ENCODE results near the gene ZSCAN29. TPM values are rescaled to one million over a fixed set of nuclear protein-coding genes. Genes with fewer than 3 reads are reported as not detected.

Gene ZSCAN29
- total and polyA plus RNA-seq, 10 of the 15 experiments (the other 5 are each of a cell fraction or from before 2014, with no cell fraction given): 1.7 to 26.0 (median 14.6) TPM

DNA sequence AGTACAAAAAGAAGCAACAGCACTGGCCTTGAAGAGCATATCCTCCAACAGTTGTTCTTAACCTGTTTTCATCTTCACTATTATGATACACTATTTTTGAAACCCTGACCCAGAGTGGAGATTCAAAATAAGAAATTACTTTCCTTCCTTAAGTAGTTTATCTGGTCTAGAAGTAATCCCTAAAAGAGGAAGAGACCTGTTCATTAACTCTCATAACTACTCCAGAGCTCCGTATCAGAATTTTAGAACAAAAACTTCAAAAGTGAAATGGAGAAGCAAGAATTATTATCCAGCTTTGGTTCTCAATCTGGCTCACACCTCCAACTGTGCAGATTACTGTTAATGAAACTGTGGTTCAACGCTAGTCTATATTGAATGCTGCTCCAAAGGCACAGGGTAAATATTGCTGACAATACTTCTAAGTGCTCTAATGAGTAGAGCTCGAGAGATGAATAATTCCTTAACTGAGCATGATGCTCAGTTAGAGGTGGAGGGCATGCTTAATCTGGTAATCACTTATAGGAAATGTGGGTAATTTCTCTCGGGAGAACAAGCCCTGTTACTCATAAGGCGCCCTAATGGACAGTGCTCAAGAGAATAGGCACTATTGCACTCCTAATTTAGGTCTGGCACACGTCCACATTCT is 45.7 kb downstream of the ZSCAN29 start:
- Histone ChIP-seq H3K4me2 (ENCODE audit: control insufficient read depth, insufficient read depth) (0 out of 2 replicates have a peak overlapping the region, but pooled peaks have one; percentile 29), H3K9me3 (replicated peaks; ENCODE audit: control insufficient read depth, insufficient read depth, low read length) (no peaks in the 10 kb centered on the region), H2AFZ (ENCODE audit: control insufficient read depth, low read depth, low read length) (no peak overlapping the region), H3K79me2 (ENCODE audit: control insufficient read depth, insufficient read depth, low read length) (peaks cover 17% of the 10 kb centered on the region), H3K36me3 (ENCODE audit: control insufficient read depth in 2 of 2, insufficient read depth in 2 of 2, low read length in 1 of 2) (peaks cover 0 to 8% of the 10 kb centered on the region in 2 experiments; a peak in 2 of 4 replicates), H3K4me1 (ENCODE audit: control insufficient read depth, insufficient read depth, low read length) (peaks cover 11% of the 10 kb centered on the region), H3K4me3 (no peak overlapping the region), H3K9ac (ENCODE audit: control insufficient read depth, insufficient read depth, low read length) (no peak overlapping the region), H3K27ac (ENCODE audit: control insufficient read depth, insufficient read depth) (no peak overlapping the region), H4K20me1 (ENCODE audit: control insufficient read depth, insufficient read depth) (no peaks in the 10 kb centered on the region), H3K27me3 (replicated peaks in 1 of 2; ENCODE audit: control insufficient read depth in 2 of 2, insufficient read depth in 2 of 2, low read length in 1 of 2) (no peaks in the 10 kb centered on the region)
- SMC1A ChIA-PET (ENCODE audit: uncharacterized antibody, unreplicated experiment): interaction anchor here (0.8 to 2.8 kb wide), 3 partner anchors 10 to 321 kb away, joined by 3 to 9 read pairs (median 6); no protein-coding TSS in a partner anchor
- FAIRE-seq: no peak
- in situ Hi-C loops (cut with MboI) (no loop called here), intact Hi-C loops (cut with micrococcal nuclease; ENCODE audit: unreplicated experiment) (no loop called here)
- POLR2A ChIA-PET: interaction anchor here (1.1 kb wide), 1 partner anchor 100 kb away, joined by 7 read pairs; no protein-coding TSS in a partner anchor
- peak; percentile 10; the same call in 1 of the 3 replicates for ATAC-seq
- DNase-seq (ENCODE audit: low read depth, low spot score): no peak
- CTCF ChIA-PET: interaction anchor here (1.3 kb wide), 1 partner anchor 40 kb away, joined by 4 read pairs; no protein-coding TSS in a partner anchor
- 8% methylated on average over 6 of the region's 6 CpGs for WGBS (ENCODE audit: insufficient coverage, insufficient replicate concordance, low lambda C conversion rate, missing lambda C conversion rate)
- RAD21 ChIA-PET (ENCODE audit: unreplicated experiment): no interaction called here
- no TSS peak for BruUV-seq (replicated peaks)
- TF ChIP-seq, protein P1, sequence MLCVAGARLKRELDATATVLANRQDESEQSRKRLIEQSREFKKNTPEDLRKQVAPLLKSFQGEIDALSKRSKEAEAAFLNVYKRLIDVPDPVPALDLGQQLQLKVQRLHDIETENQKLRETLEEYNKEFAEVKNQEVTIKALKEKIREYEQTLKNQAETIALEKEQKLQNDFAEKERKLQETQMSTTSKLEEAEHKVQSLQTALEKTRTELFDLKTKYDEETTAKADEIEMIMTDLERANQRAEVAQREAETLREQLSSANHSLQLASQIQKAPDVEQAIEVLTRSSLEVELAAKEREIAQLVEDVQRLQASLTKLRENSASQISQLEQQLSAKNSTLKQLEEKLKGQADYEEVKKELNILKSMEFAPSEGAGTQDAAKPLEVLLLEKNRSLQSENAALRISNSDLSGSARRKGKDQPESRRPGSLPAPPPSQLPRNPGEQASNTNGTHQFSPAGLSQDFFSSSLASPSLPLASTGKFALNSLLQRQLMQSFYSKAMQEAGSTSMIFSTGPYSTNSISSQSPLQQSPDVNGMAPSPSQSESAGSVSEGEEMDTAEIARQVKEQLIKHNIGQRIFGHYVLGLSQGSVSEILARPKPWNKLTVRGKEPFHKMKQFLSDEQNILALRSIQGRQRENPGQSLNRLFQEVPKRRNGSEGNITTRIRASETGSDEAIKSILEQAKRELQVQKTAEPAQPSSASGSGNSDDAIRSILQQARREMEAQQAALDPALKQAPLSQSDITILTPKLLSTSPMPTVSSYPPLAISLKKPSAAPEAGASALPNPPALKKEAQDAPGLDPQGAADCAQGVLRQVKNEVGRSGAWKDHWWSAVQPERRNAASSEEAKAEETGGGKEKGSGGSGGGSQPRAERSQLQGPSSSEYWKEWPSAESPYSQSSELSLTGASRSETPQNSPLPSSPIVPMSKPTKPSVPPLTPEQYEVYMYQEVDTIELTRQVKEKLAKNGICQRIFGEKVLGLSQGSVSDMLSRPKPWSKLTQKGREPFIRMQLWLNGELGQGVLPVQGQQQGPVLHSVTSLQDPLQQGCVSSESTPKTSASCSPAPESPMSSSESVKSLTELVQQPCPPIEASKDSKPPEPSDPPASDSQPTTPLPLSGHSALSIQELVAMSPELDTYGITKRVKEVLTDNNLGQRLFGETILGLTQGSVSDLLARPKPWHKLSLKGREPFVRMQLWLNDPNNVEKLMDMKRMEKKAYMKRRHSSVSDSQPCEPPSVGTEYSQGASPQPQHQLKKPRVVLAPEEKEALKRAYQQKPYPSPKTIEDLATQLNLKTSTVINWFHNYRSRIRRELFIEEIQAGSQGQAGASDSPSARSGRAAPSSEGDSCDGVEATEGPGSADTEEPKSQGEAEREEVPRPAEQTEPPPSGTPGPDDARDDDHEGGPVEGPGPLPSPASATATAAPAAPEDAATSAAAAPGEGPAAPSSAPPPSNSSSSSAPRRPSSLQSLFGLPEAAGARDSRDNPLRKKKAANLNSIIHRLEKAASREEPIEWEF (IDR thresholded peaks at IDR 0.05; ENCODE audit: insufficient replicate concordance, low read depth, low read length): no peak
- TF ChIP-seq SREBF2 (IDR thresholded peaks at IDR 0.05; ENCODE audit: low read length) (no peak), NFIC (IDR thresholded peaks at IDR 0.05; ENCODE audit: low read depth, low read length) (no peak), ZNF217 (IDR thresholded peaks at IDR 0.05) (no peak), CREB1 (IDR thresholded peaks at IDR 0.05; ENCODE audit: low read depth) (no peak), YBX1 (IDR thresholded peaks at IDR 0.05) (no peak), PAX5 (IDR thresholded peaks at IDR 0.05; ENCODE audit: borderline replicate concordance, low read depth, low read length) (no peak), TCF3 (IDR thresholded peaks at IDR 0.05; ENCODE audit: borderline replicate concordance, insufficient read depth, low read depth, low read length) (no peak), WRNIP1 (IDR thresholded peaks at IDR 0.05; ENCODE audit: borderline replicate concordance, low read depth, low read length) (no peak), STAT1 (conservative IDR thresholded peaks at IDR 0.05) (no peak), RAD51 (IDR thresholded peaks at IDR 0.05) (no peak), ZZZ3 (IDR thresholded peaks at IDR 0.05; ENCODE audit: control insufficient read depth, insufficient read length, low read depth) (no peak)
- TF ChIP-seq, protein P2, sequence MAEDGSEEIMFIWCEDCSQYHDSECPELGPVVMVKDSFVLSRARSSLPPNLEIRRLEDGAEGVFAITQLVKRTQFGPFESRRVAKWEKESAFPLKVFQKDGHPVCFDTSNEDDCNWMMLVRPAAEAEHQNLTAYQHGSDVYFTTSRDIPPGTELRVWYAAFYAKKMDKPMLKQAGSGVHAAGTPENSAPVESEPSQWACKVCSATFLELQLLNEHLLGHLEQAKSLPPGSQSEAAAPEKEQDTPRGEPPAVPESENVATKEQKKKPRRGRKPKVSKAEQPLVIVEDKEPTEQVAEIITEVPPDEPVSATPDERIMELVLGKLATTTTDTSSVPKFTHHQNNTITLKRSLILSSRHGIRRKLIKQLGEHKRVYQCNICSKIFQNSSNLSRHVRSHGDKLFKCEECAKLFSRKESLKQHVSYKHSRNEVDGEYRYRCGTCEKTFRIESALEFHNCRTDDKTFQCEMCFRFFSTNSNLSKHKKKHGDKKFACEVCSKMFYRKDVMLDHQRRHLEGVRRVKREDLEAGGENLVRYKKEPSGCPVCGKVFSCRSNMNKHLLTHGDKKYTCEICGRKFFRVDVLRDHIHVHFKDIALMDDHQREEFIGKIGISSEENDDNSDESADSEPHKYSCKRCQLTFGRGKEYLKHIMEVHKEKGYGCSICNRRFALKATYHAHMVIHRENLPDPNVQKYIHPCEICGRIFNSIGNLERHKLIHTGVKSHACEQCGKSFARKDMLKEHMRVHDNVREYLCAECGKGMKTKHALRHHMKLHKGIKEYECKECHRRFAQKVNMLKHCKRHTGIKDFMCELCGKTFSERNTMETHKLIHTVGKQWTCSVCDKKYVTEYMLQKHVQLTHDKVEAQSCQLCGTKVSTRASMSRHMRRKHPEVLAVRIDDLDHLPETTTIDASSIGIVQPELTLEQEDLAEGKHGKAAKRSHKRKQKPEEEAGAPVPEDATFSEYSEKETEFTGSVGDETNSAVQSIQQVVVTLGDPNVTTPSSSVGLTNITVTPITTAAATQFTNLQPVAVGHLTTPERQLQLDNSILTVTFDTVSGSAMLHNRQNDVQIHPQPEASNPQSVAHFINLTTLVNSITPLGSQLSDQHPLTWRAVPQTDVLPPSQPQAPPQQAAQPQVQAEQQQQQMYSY (CRISPR knock-in tag; IDR thresholded peaks at IDR 0.05): no peak
- TF ChIP-seq, protein P3, sequence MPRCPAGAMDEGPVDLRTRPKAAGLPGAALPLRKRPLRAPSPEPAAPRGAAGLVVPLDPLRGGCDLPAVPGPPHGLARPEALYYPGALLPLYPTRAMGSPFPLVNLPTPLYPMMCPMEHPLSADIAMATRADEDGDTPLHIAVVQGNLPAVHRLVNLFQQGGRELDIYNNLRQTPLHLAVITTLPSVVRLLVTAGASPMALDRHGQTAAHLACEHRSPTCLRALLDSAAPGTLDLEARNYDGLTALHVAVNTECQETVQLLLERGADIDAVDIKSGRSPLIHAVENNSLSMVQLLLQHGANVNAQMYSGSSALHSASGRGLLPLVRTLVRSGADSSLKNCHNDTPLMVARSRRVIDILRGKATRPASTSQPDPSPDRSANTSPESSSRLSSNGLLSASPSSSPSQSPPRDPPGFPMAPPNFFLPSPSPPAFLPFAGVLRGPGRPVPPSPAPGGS (IDR thresholded peaks at IDR 0.05; ENCODE audit: borderline replicate concordance, insufficient read depth, low read depth, low read length, poor library complexity, severe bottlenecking): no peak
